Right lobe of liver (tissue), 4 donors: ENCODE data around the gene PPFIBP1.

Experiments used
- CTCF ChIP-seq, 4 donors: fragments of 200-600 bp in 3 of 4; fragments of 450-650 bp in 1 of 4; IDR thresholded peaks; one replicate each; pipeline versions ENCODE4 v1.5.1 to v1.8.0; 2016 to 2022; ENCODE audit warnings: antibody characterized with exemption in 4 of 4, mild to moderate bottlenecking in 2 of 4
- POLR2A ChIP-seq: fragments of 450-650 bp; IDR thresholded peaks from one replicate; pipeline ENCODE4 v1.6.1; 2017; ENCODE audit warnings: antibody characterized with exemption, mild to moderate bottlenecking
- donor health status: DM: no; HTN: no; CAD: no.
- donor health status: DM: no; HTN: no; CAD: no.
- donor health status: DM: no; HTN: yes; CAD: no.

- TF ChIP-seq CTCF (IDR thresholded peaks at IDR 0.05) (no peak), POLR2A (no peak)
Observed at GRCh38 chr12:27730097-27730588, 206.1 kb downstream of the PPFIBP1 start.
